ENCODE data around the gene DDX51. TPM values are rescaled to one million over a fixed set of nuclear protein-coding genes. Genes with fewer than 3 reads are reported as not detected.

Gene DDX51
- total and polyA plus RNA-seq, 2 of the 4 experiments (the other 2 are of a cell fraction), result 3.8 to 14.5 TPM

DNA sequence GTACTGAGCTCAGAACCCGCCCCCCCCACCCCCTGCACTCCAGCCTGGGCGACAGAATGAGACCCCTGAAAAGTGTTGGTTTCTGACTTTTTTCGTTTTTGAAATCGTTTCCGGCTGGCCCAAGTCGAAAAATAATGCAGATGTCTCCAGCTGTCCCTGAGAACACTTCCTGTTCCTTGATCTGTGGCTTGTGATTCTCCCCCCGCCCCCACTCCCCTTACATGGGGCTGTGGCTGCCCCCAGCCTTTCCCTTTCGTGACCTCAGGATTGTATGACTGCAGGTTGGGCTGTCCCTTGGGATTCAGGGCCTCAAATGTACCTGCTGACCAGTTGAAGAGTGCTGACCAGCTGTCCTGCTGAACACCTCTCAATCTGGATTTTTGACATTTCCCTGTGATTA is 34.2 kb upstream of the DDX51 start:
- H3K9me1 ChIP-seq (ENCODE audit: insufficient read depth, low read length), result no peaks in the 10 kb centered on the region
- no peak overlapping the region for H3K18ac ChIP-seq (ENCODE audit: low read depth, low read length)
- no peak overlapping the region for H3K14ac ChIP-seq (replicated peaks; ENCODE audit: low read depth, low read length)
- dilution Hi-C loops (cut with HindIII; ENCODE audit: low sequenced_read_pairs, unreplicated experiment) (no loop called here), in situ Hi-C loops (cut with MboI; ENCODE audit: low sequenced_read_pairs) (no loop called here), intact Hi-C loops (cut with micrococcal nuclease) (no loop called here)
- H4K20me1 ChIP-seq (ENCODE audit: insufficient read depth, low read length), result no peaks in the 10 kb centered on the region; the same call in 1 of the 2 replicates
- H3K27me3 ChIP-seq (ENCODE audit: control insufficient read depth, insufficient read depth, low read length), result peaks cover 57% of the 10 kb centered on the region
- H4K5ac ChIP-seq (ENCODE audit: low read depth, low read length), result no peak overlapping the region
- TF ChIP-seq BHLHE40 (IDR thresholded peaks at IDR 0.05; ENCODE audit: low read depth, low read length), result no peak
- no peak for TF ChIP-seq POLR2A (IDR thresholded peaks at IDR 0.05; ENCODE audit: low read depth, low read length)
- TF ChIP-seq MAFK (IDR thresholded peaks at IDR 0.05; ENCODE audit: low read depth, low read length), result no peak
- TF ChIP-seq RAD21 (IDR thresholded peaks at IDR 0.05; ENCODE audit: low read length), result no peak
- no peak for TF ChIP-seq CTCF (conservative IDR thresholded peaks at IDR 0.05; ENCODE audit: low read depth, low read length)
- no peak for TF ChIP-seq SMC3 (IDR thresholded peaks at IDR 0.05; ENCODE audit: low read depth, low read length)
- no peak for TF ChIP-seq CEBPB (IDR thresholded peaks at IDR 0.05; ENCODE audit: low read depth, low read length)
- no peak for TF ChIP-seq RCOR1 (IDR thresholded peaks at IDR 0.05; ENCODE audit: insufficient replicate concordance, low read length)
- no peak for TF ChIP-seq NFE2L2 (IDR thresholded peaks at IDR 0.05; ENCODE audit: low read depth, low read length)
- no peak for TF ChIP-seq MXI1 (IDR thresholded peaks at IDR 0.05; ENCODE audit: borderline replicate concordance, low read depth, low read length)
- TF ChIP-seq CHD1 (IDR thresholded peaks at IDR 0.05; ENCODE audit: low read depth, low read length), result no peak
- no peak for TF ChIP-seq ELK1 (IDR thresholded peaks at IDR 0.05; ENCODE audit: borderline replicate concordance, low read depth, low read length)
- TF ChIP-seq, protein P1, sequence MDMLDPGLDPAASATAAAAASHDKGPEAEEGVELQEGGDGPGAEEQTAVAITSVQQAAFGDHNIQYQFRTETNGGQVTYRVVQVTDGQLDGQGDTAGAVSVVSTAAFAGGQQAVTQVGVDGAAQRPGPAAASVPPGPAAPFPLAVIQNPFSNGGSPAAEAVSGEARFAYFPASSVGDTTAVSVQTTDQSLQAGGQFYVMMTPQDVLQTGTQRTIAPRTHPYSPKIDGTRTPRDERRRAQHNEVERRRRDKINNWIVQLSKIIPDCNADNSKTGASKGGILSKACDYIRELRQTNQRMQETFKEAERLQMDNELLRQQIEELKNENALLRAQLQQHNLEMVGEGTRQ (IDR thresholded peaks at IDR 0.05; ENCODE audit: low read depth, low read length), result no peak
- no peak for TF ChIP-seq FOS (IDR thresholded peaks at IDR 0.05; ENCODE audit: low read depth, low read length)
- no peak for TF ChIP-seq RFX5 (IDR thresholded peaks at IDR 0.05; ENCODE audit: low read depth, low read length)
- TF ChIP-seq MAZ (IDR thresholded peaks at IDR 0.05; ENCODE audit: borderline replicate concordance, low read depth, low read length), result no peak
- no peak overlapping the region for H2BK20ac ChIP-seq (ENCODE audit: low read depth, low read length)
- no peak overlapping the region for H3K4ac ChIP-seq (ENCODE audit: low read depth, low read length)
- no peaks in the 10 kb centered on the region; the same call in 1 of the 2 replicates for H3K9me3 ChIP-seq (ENCODE audit: control insufficient read depth, insufficient read depth, low read length)
- no peak overlapping the region for H3K27ac ChIP-seq (ENCODE audit: insufficient read depth, low read length)
- WGBS, 2 experiments (ENCODE audit: extremely low coverage in 2 of 2, insufficient read length in 1 of 2), result 18% methylated on average over 4 of the region's 8 CpGs; no CpG with 5 or more reads in 1 of the 2 experiments
- no peak overlapping the region for H3K4me2 ChIP-seq (ENCODE audit: low read depth, low read length)
- H4K8ac ChIP-seq (ENCODE audit: low read depth in 2 of 2, low read length in 2 of 2), result no peak overlapping the region
- no peaks in the 10 kb centered on the region for H3K36me3 ChIP-seq (ENCODE audit: control insufficient read depth, insufficient read depth, low read length)
- ChIA-PET POLR2A (ENCODE audit: unreplicated experiment) (no interaction called here), CTCF (no interaction called here)
- H3K9ac ChIP-seq (ENCODE audit: low read depth, low read length), result no peak overlapping the region
- H3K23ac ChIP-seq (ENCODE audit: low read depth, low read length), result no peak overlapping the region
- H3K4me1 ChIP-seq (ENCODE audit: control insufficient read depth, insufficient read depth, low read length), result no peaks in the 10 kb centered on the region
- H3K79me1 ChIP-seq (ENCODE audit: low read depth in 1 of 2, low read length in 2 of 2), result no peaks in the 10 kb centered on the region
- H2AK5ac ChIP-seq (ENCODE audit: low read depth, low read length), result no peak overlapping the region
- H2AK9ac ChIP-seq (replicated peaks; ENCODE audit: low read depth, low read length, poor library complexity), result no peak overlapping the region
- no peak overlapping the region for H2AFZ ChIP-seq (replicated peaks; ENCODE audit: low read length, poor library complexity)
- no peak overlapping the region for H2BK15ac ChIP-seq (ENCODE audit: low read depth, low read length)
- no peak for DNase-seq
- no TSS peak for BruUV-seq (replicated peaks)
- H3K4me3 ChIP-seq (ENCODE audit: insufficient read depth, low read depth, low read length), result no peak overlapping the region
- no peak overlapping the region for H2BK5ac ChIP-seq (ENCODE audit: low read depth, low read length, poor library complexity, severe bottlenecking)
- no peak for ATAC-seq (ENCODE audit: low read depth)
- H4K91ac ChIP-seq (ENCODE audit: insufficient read depth, low read depth, low read length), result no peak overlapping the region
- no peak overlapping the region for H2BK120ac ChIP-seq (ENCODE audit: low read depth, low read length)
- no peak overlapping the region for H3K56ac ChIP-seq (ENCODE audit: extremely low read depth, insufficient read depth, low read length)
